Stimulated activated memory B cell treated with anti-CD40 and anti-IgM and Interleukin-4, amounts not matched to agents 10 μg/mL and 1 μg/mL and 100 μg/mL, for 72 hours (primary cell): Measurements from ENCODE around the gene AGBL1.

Experiments used
- ATAC-seq: fragments of 150-1000 bp; cut with Tn5 transposase; 2 replicates; pipeline ENCODE4 v1.10.0; 2021
- H3K27ac Mint-ChIP-seq: one replicate; pipeline ENCODE4 v1.8.0; 2022; ENCODE audit warnings: mild to moderate bottlenecking, mixed read lengths
- H3K27me3 Mint-ChIP-seq: one replicate; pipeline ENCODE4 v1.8.0; 2022; ENCODE audit warnings: mixed read lengths
- H3K36me3 Mint-ChIP-seq: one replicate; pipeline ENCODE4 v1.8.0; 2022; ENCODE audit warnings: mixed read lengths
- H3K4me1 Mint-ChIP-seq: one replicate; pipeline ENCODE4 v1.8.0; 2022; ENCODE audit warnings: mixed read lengths
- H3K4me3 Mint-ChIP-seq: one replicate; pipeline ENCODE4 v1.8.0; 2022; ENCODE audit warnings: mild to moderate bottlenecking, moderate library complexity, mixed read lengths
- H3K9me3 Mint-ChIP-seq: one replicate; pipeline ENCODE4 v1.8.0; 2022; ENCODE audit warnings: mixed read lengths

Gene AGBL1

GRCh38 chr15:86541540-86541939, 461.9 kb downstream of the AGBL1 start:
- H3K36me3 Mint-ChIP-seq = no peaks in the 10 kb centered on the region
- no peak for ATAC-seq
- no peaks in the 10 kb centered on the region for H3K27me3 Mint-ChIP-seq
- no peaks in the 10 kb centered on the region for H3K4me1 Mint-ChIP-seq
- H3K27ac Mint-ChIP-seq = no peak overlapping the region
- H3K4me3 Mint-ChIP-seq = no peak overlapping the region
- peaks cover 7% of the 10 kb centered on the region for H3K9me3 Mint-ChIP-seq

- ATAC-seq = no peak
- no peaks in the 10 kb centered on the region for H3K4me1 Mint-ChIP-seq
- H3K27ac Mint-ChIP-seq = no peak overlapping the region
- no peaks in the 10 kb centered on the region for H3K27me3 Mint-ChIP-seq
- peaks cover 10% of the 10 kb centered on the region for H3K9me3 Mint-ChIP-seq
- no peak overlapping the region for H3K4me3 Mint-ChIP-seq
- H3K36me3 Mint-ChIP-seq = no peaks in the 10 kb centered on the region
These were observed 470.4 kb downstream of the AGBL1 start for GRCh38 chr15:86550075-86550474.

- Mint-ChIP-seq H3K27me3 (no peaks in the 10 kb centered on the region), H3K9me3 (peaks cover 6% of the 10 kb centered on the region), H3K4me1 (no peaks in the 10 kb centered on the region), H3K36me3 (no peaks in the 10 kb centered on the region), H3K4me3 (no peak overlapping the region), H3K27ac (no peak overlapping the region)
- ATAC-seq = no peak
These were observed 473.4 kb downstream of the AGBL1 start for GRCh38 chr15:86553108-86553507.

GRCh38 chr15:86555098-86555497, 475.4 kb downstream of the AGBL1 start:
- H3K36me3 Mint-ChIP-seq = no peaks in the 10 kb centered on the region
- peaks cover 3% of the 10 kb centered on the region for H3K9me3 Mint-ChIP-seq
- H3K4me3 Mint-ChIP-seq = no peak overlapping the region
- no peak overlapping the region for H3K27ac Mint-ChIP-seq
- H3K27me3 Mint-ChIP-seq = no peaks in the 10 kb centered on the region
- ATAC-seq = no peak
- H3K4me1 Mint-ChIP-seq = no peaks in the 10 kb centered on the region

GRCh38 chr15:86555939-86556338, 476.3 kb downstream of the AGBL1 start:
- no peaks in the 10 kb centered on the region for H3K4me1 Mint-ChIP-seq
- ATAC-seq = no peak
- no peak overlapping the region for H3K27ac Mint-ChIP-seq
- no peak overlapping the region for H3K4me3 Mint-ChIP-seq
- H3K27me3 Mint-ChIP-seq = no peaks in the 10 kb centered on the region
- H3K9me3 Mint-ChIP-seq = peaks cover 3% of the 10 kb centered on the region
- no peaks in the 10 kb centered on the region for H3K36me3 Mint-ChIP-seq

- Mint-ChIP-seq H3K36me3 (no peaks in the 10 kb centered on the region), H3K27me3 (no peaks in the 10 kb centered on the region), H3K4me1 (no peaks in the 10 kb centered on the region), H3K4me3 (no peak overlapping the region), H3K27ac (no peak overlapping the region), H3K9me3 (peaks cover 3% of the 10 kb centered on the region)
- no peak for ATAC-seq
These were observed 476.8 kb downstream of the AGBL1 start for GRCh38 chr15:86556396-86557017.

GRCh38 chr15:86557018-86557550, 477.4 kb downstream of the AGBL1 start:
- Mint-ChIP-seq H3K9me3 (no peaks in the 10 kb centered on the region), H3K36me3 (no peaks in the 10 kb centered on the region), H3K27ac (no peak overlapping the region), H3K27me3 (no peaks in the 10 kb centered on the region), H3K4me1 (no peaks in the 10 kb centered on the region), H3K4me3 (no peak overlapping the region)
- no peak for ATAC-seq

GRCh38 chr15:86558252-86558651, 478.6 kb downstream of the AGBL1 start:
- no peak for ATAC-seq
- no peaks in the 10 kb centered on the region for H3K4me1 Mint-ChIP-seq
- no peak overlapping the region for H3K4me3 Mint-ChIP-seq
- no peaks in the 10 kb centered on the region for H3K36me3 Mint-ChIP-seq
- no peak overlapping the region for H3K27ac Mint-ChIP-seq
- peaks cover 4% of the 10 kb centered on the region for H3K9me3 Mint-ChIP-seq
- no peaks in the 10 kb centered on the region for H3K27me3 Mint-ChIP-seq

GRCh38 chr15:86558686-86559085, 479.0 kb downstream of the AGBL1 start:
- H3K9me3 Mint-ChIP-seq = peaks cover 4% of the 10 kb centered on the region
- H3K27me3 Mint-ChIP-seq = no peaks in the 10 kb centered on the region
- H3K27ac Mint-ChIP-seq = no peak overlapping the region
- H3K4me1 Mint-ChIP-seq = no peaks in the 10 kb centered on the region
- no peak for ATAC-seq
- no peak overlapping the region for H3K4me3 Mint-ChIP-seq
- H3K36me3 Mint-ChIP-seq = no peaks in the 10 kb centered on the region

- no peak overlapping the region for H3K4me3 Mint-ChIP-seq
- no peak for ATAC-seq
- no peaks in the 10 kb centered on the region for H3K4me1 Mint-ChIP-seq
- peaks cover 7% of the 10 kb centered on the region for H3K9me3 Mint-ChIP-seq
- no peaks in the 10 kb centered on the region for H3K27me3 Mint-ChIP-seq
- H3K27ac Mint-ChIP-seq = no peak overlapping the region
- H3K36me3 Mint-ChIP-seq = no peaks in the 10 kb centered on the region
These were observed 488.7 kb downstream of the AGBL1 start for GRCh38 chr15:86568378-86568777.

GRCh38 chr15:86570738-86571137, 491.1 kb downstream of the AGBL1 start:
- no peaks in the 10 kb centered on the region for H3K36me3 Mint-ChIP-seq
- H3K27me3 Mint-ChIP-seq = no peaks in the 10 kb centered on the region
- no peaks in the 10 kb centered on the region for H3K9me3 Mint-ChIP-seq
- no peak overlapping the region for H3K27ac Mint-ChIP-seq
- H3K4me3 Mint-ChIP-seq = no peak overlapping the region
- no peak for ATAC-seq
- H3K4me1 Mint-ChIP-seq = no peaks in the 10 kb centered on the region

GRCh38 chr15:86571873-86572272, 492.2 kb downstream of the AGBL1 start:
- H3K9me3 Mint-ChIP-seq = no peaks in the 10 kb centered on the region
- no peaks in the 10 kb centered on the region for H3K27me3 Mint-ChIP-seq
- ATAC-seq = peak; percentile 8
- no peak overlapping the region for H3K27ac Mint-ChIP-seq
- H3K4me3 Mint-ChIP-seq = no peak overlapping the region
- no peaks in the 10 kb centered on the region for H3K36me3 Mint-ChIP-seq
- H3K4me1 Mint-ChIP-seq = no peaks in the 10 kb centered on the region

- H3K27ac Mint-ChIP-seq = no peak overlapping the region
- ATAC-seq = peak; percentile 34
- no peak overlapping the region for H3K4me3 Mint-ChIP-seq
- no peaks in the 10 kb centered on the region for H3K27me3 Mint-ChIP-seq
- H3K36me3 Mint-ChIP-seq = no peaks in the 10 kb centered on the region
- no peaks in the 10 kb centered on the region for H3K9me3 Mint-ChIP-seq
- no peaks in the 10 kb centered on the region for H3K4me1 Mint-ChIP-seq
These were observed 492.7 kb downstream of the AGBL1 start for GRCh38 chr15:86572368-86572841.

- H3K27ac Mint-ChIP-seq = no peak overlapping the region
- H3K36me3 Mint-ChIP-seq = no peaks in the 10 kb centered on the region
- H3K27me3 Mint-ChIP-seq = no peaks in the 10 kb centered on the region
- H3K9me3 Mint-ChIP-seq = no peaks in the 10 kb centered on the region
- H3K4me3 Mint-ChIP-seq = no peak overlapping the region
- H3K4me1 Mint-ChIP-seq = no peaks in the 10 kb centered on the region
- no peak for ATAC-seq
These were observed 493.8 kb downstream of the AGBL1 start for GRCh38 chr15:86573476-86573875.

GRCh38 chr15:86588413-86588812, 508.7 kb downstream of the AGBL1 start:
- peaks cover 8% of the 10 kb centered on the region for H3K9me3 Mint-ChIP-seq
- no peak overlapping the region for H3K27ac Mint-ChIP-seq
- H3K4me3 Mint-ChIP-seq = no peak overlapping the region
- H3K36me3 Mint-ChIP-seq = no peaks in the 10 kb centered on the region
- no peaks in the 10 kb centered on the region for H3K27me3 Mint-ChIP-seq
- no peak for ATAC-seq
- H3K4me1 Mint-ChIP-seq = no peaks in the 10 kb centered on the region

- no peaks in the 10 kb centered on the region for H3K4me1 Mint-ChIP-seq
- H3K27me3 Mint-ChIP-seq = no peaks in the 10 kb centered on the region
- H3K4me3 Mint-ChIP-seq = no peak overlapping the region
- H3K36me3 Mint-ChIP-seq = no peaks in the 10 kb centered on the region
- ATAC-seq = no peak
- no peak overlapping the region for H3K27ac Mint-ChIP-seq
- peaks cover 8% of the 10 kb centered on the region for H3K9me3 Mint-ChIP-seq
These were observed 510.8 kb downstream of the AGBL1 start for GRCh38 chr15:86590461-86590860.
